Prostate gland (tissue), 2 donors: Measurements from ENCODE around the gene RUNDC3A.

Experiments used
- CTCF ChIP-seq, 4 experiments: fragments of 200-600 bp in 2 of 4; fragments of 450-650 bp in 2 of 4; sonication (generic) in 2 of 4; IDR thresholded peaks; 1 replicate in 3 of 4; 2 replicates in 1 of 4; pipeline ENCODE4 v1.5.1; 2016 to 2019; ENCODE audit warnings: antibody characterized with exemption in 4 of 4, mild to moderate bottlenecking in 2 of 4, moderate library complexity in 2 of 4
- POLR2A ChIP-seq: fragments of 450-650 bp; IDR thresholded peaks from one replicate; pipeline ENCODE4 v1.6.1; 2016; ENCODE audit warnings: antibody characterized with exemption, mild to moderate bottlenecking

- TF ChIP-seq CTCF (IDR thresholded peaks at IDR 0.05) (no peak), POLR2A (no peak)
Measured at GRCh38 chr17:44314524-44314868, 6.1 kb downstream of the RUNDC3A start.
